ENCODE results near the gene RRAS2.

DNA sequence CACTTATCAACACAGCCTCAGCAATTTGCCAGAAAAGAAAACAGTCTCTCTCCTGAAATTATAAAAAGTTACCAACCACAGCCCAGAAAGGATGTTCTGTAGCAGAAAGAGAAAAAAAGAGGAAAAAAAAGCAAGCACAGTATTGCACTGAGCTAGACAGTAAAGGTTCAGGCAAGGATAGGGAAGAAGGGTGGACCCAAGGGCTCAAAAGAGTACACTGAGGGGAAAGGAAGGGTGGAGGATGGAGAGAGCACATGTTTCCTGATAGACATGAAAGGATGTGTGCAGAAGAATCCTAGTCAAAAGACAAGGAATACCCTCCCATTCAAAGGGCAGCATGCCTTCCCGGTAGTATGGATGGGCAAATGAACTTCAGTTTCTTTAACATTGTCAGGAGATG, 59.1 kb downstream of the RRAS2 start:
- TF ChIP-seq, protein P1, sequence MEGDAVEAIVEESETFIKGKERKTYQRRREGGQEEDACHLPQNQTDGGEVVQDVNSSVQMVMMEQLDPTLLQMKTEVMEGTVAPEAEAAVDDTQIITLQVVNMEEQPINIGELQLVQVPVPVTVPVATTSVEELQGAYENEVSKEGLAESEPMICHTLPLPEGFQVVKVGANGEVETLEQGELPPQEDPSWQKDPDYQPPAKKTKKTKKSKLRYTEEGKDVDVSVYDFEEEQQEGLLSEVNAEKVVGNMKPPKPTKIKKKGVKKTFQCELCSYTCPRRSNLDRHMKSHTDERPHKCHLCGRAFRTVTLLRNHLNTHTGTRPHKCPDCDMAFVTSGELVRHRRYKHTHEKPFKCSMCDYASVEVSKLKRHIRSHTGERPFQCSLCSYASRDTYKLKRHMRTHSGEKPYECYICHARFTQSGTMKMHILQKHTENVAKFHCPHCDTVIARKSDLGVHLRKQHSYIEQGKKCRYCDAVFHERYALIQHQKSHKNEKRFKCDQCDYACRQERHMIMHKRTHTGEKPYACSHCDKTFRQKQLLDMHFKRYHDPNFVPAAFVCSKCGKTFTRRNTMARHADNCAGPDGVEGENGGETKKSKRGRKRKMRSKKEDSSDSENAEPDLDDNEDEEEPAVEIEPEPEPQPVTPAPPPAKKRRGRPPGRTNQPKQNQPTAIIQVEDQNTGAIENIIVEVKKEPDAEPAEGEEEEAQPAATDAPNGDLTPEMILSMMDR (IDR thresholded peaks at IDR 0.05): no peak
- no peak for TF ChIP-seq POLR2A (IDR thresholded peaks at IDR 0.05)
